Brain microvascular endothelial cell (primary cell): Measurements from ENCODE around the gene CDH4.

ENCODE experiments used
- DNase-seq: peaks from one replicate; pipeline ENCODE4 v3.0.0-alpha.2; 2020
- H3K27ac ChIP-seq: fragments of 250-450 bp; sonication (Bioruptor Pico); 2 replicates; pipeline ENCODE4 v1.5.1; 2020; ENCODE audit warnings: mild to moderate bottlenecking, moderate library complexity
- H3K27me3 ChIP-seq: fragments of 250-450 bp; sonication (Bioruptor Pico); replicated peaks from 2 replicates; pipeline ENCODE4 v1.5.1; 2020; ENCODE audit warnings: mild to moderate bottlenecking
- H3K36me3 ChIP-seq: fragments of 250-450 bp; sonication (Bioruptor Pico); replicated peaks from 2 replicates; pipeline ENCODE4 v1.5.1; 2020; ENCODE audit warnings: mild to moderate bottlenecking
- H3K4me3 ChIP-seq: 2 replicates; pipeline ENCODE4 v1.5.1; 2011; ENCODE audit warnings: low read depth, mild to moderate bottlenecking, control low read depth, low read length, moderate library complexity
- in situ Hi-C: cut with HindIII; loops from 2 replicates; pipeline ENCODE4 v1.10.0; 2017; ENCODE audit warnings: low sequenced_read_pairs, low pct_ligation_motif_present
- TF ChIP-seq, protein P1 (sequence below): IDR thresholded peaks from 2 replicates; pipeline ENCODE4 v1.5.1; 2011; ENCODE audit warnings: low read depth, mild to moderate bottlenecking, moderate library complexity, low read length, control low read depth, inconsistent platforms; ENCODE audit errors: missing control alignments

Gene CDH4

DNA sequence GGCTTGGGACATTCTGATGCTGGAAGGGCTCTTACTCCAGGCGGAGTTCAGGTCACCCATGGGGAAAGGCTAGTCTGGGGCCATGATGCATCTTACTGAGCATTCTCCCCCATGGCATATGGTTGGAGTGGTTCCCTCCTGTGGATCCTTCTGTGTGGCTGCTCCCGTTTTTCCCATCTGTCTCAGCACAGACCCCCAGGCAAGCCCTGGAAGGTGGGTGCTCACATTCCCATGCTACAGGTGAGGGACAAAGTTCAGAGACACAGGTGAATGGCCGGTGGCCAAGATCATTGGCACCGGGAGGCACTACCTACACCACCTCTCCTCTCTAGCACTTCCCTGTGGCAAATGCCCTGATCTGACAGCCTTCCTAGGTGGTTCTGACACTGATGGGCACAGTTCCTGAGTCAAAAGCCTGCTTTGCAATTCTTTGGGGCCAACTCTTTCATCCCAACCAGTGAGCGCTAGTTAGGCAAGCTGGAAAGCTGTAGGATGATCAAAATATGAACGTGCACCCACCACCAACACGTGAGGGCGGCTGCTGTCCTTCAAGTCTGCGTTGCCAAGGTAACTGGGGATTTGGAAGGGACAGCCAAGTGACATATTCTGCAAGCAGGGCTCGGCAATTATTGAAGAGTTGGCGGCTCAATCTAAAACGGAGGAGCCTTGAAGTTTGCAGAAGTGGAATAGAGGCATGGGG lies 124.6 kb downstream of the CDH4 start:
- H3K4me3 ChIP-seq = no peak overlapping the region
- TF ChIP-seq, protein P1, sequence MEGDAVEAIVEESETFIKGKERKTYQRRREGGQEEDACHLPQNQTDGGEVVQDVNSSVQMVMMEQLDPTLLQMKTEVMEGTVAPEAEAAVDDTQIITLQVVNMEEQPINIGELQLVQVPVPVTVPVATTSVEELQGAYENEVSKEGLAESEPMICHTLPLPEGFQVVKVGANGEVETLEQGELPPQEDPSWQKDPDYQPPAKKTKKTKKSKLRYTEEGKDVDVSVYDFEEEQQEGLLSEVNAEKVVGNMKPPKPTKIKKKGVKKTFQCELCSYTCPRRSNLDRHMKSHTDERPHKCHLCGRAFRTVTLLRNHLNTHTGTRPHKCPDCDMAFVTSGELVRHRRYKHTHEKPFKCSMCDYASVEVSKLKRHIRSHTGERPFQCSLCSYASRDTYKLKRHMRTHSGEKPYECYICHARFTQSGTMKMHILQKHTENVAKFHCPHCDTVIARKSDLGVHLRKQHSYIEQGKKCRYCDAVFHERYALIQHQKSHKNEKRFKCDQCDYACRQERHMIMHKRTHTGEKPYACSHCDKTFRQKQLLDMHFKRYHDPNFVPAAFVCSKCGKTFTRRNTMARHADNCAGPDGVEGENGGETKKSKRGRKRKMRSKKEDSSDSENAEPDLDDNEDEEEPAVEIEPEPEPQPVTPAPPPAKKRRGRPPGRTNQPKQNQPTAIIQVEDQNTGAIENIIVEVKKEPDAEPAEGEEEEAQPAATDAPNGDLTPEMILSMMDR = no peak
- H3K36me3 ChIP-seq = no peaks in the 10 kb centered on the region
- no peaks in the 10 kb centered on the region for H3K27me3 ChIP-seq
- H3K27ac ChIP-seq = no peak overlapping the region
- DNase-seq = no peak
- in situ Hi-C loops = no loop called here

DNA sequence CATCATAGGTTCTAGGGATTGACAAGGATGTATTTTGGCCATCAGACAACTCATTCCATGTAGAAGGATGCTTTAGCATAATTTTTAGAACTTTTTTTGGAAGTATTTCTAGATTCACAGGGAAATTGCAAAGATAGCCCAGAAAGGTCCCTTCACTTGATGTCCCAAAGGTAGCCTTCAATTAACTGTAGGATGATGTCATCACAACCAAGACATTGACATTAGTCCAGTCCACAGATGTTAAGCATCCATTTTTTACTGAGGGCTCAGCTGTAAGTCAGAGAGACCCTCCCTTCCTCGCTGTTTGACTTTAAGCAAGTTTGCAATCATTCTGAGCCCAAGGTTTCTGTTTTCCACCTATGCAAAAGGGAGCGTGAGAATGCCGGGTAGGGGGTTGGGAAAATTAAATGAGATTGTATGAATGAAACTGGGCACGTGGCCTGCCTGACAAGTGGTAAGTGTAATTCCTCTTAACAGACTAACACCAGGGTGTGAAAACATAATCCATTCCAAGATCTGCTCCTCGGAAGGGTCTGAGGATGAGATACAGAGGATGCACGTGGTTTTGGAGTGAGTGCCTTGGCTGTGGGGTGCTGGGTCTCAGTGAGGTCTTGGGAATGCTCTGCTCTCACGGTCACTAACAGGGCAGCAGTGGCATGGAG lies 126.8 kb downstream of the CDH4 start:
- H3K4me3 ChIP-seq = no peak overlapping the region
- H3K27ac ChIP-seq = no peak overlapping the region
- H3K36me3 ChIP-seq = no peaks in the 10 kb centered on the region
- H3K27me3 ChIP-seq = no peaks in the 10 kb centered on the region
- TF ChIP-seq, protein P1 = no peak
- DNase-seq = no peak
- in situ Hi-C loops = no loop called here

DNA sequence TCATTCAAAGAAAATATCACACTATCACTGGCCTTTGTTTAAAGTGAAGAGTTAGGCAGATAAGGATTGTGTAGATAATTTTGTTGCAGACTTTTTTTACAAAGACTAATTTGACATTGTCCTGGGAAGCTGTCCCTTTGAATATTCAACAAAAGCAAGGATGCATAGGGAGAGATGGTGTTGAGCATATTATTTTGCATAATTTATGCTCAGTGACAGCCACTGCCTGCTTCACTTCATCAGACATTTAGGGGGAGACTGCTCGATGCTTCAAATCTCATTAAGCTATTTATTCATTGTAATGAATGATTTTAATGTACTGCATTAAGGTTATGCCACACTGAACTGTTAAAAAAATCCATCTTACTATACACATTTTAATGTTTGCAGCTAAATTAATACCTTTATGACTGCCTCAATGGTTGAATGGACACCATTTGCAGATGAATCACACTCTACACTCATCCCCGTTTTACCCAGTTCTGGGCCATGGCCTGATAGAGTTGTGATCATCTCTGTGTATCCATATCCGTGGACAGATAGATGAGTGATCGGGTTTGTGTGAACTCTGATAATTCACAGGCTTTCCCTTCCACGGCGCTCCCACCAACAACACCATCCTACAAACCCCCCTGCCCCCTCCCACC lies 128.0 kb downstream of the CDH4 start:
- no peak overlapping the region for H3K27ac ChIP-seq

DNA sequence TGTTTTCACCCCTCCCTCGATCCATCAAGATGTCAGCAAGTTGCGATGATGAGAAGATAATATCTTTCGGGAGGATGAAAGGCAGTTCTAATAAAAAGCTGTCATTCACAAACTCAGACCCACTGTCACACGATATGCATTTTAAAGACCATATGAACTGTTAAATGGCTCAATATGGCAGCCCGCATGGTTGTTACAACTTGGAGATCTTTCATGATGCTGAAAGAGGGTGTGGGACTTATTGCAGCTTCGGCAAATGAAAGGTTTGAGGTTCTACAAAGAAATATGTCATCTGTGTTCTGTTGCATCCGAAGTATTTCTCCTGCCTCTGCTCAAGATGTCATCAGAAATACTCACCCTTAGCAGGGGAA lies 128.5 kb downstream of the CDH4 start:
- no peak for DNase-seq
- Histone ChIP-seq H3K36me3 (no peaks in the 10 kb centered on the region), H3K27ac (no peak overlapping the region), H3K27me3 (no peaks in the 10 kb centered on the region), H3K4me3 (no peak overlapping the region)
- TF ChIP-seq, protein P1 = no peak
- in situ Hi-C loops = no loop called here

More for the DNA sequence above, 128.0 kb downstream of the CDH4 start:
- Histone ChIP-seq H3K27me3 (no peaks in the 10 kb centered on the region), H3K36me3 (no peaks in the 10 kb centered on the region), H3K4me3 (no peak overlapping the region)
- in situ Hi-C loops = no loop called here
- DNase-seq = no peak
- TF ChIP-seq, protein P1 = no peak

DNA sequence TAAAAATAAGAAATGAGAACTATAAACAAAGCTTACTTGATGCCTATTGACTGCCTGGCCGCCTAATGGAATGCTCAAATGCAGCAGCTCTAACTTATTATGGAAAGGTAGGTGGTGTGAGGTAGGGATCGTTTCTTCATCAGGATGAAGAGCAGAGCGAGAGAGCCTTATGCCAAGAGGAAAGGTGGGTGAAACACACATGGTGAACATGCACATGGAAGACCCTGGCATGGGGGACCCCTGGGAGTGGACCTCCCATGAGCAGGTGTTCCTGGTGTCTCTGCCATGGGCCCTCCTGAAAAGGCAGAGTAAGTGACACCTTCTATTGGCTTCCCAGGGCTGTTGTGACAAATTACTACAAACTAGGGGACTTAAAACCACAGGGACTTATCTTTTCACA lies 130.1 kb downstream of the CDH4 start:
- DNase-seq = no peak
- TF ChIP-seq, protein P1 = no peak
- in situ Hi-C loops = no loop called here

More for the DNA sequence above, 130.1 kb downstream of the CDH4 start:
- Histone ChIP-seq H3K27me3 (no peaks in the 10 kb centered on the region), H3K27ac (no peak overlapping the region), H3K4me3 (no peak overlapping the region), H3K36me3 (no peaks in the 10 kb centered on the region)
